Stimulated activated CD4-positive, alpha-beta T cell treated with anti-CD3 and anti-CD28 coated beads, Interleukin-2, amount 100 ng/mL, for 48 hours (primary cell): ENCODE results near the gene PDIA6.
A peak's percentile ranks its signal among the peaks of the same experiment; 100 is the strongest.

Experiments used
- DNase-seq, 2 donors: peaks; one replicate each; pipeline ENCODE4 v3.0.0-alpha.2; 2020

Gene PDIA6, protein sequence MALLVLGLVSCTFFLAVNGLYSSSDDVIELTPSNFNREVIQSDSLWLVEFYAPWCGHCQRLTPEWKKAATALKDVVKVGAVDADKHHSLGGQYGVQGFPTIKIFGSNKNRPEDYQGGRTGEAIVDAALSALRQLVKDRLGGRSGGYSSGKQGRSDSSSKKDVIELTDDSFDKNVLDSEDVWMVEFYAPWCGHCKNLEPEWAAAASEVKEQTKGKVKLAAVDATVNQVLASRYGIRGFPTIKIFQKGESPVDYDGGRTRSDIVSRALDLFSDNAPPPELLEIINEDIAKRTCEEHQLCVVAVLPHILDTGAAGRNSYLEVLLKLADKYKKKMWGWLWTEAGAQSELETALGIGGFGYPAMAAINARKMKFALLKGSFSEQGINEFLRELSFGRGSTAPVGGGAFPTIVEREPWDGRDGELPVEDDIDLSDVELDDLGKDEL

GRCh38 chr2:10812362-10813162 lies at the start of gene PDIA6:
PDIA6 (minus strand) TSS chr2:10812785; CDS start chr2:10812696, 89 bp downstream.
- peak; percentile 93 to 95 for DNase-seq

- DNase-seq = no peak
Observed at GRCh38 chr2:10862330-10862729, 49.7 kb upstream of the PDIA6 start.

GRCh38 chr2:10861765-10862164 lies 49.2 kb upstream of the PDIA6 start:
- no peak for DNase-seq

DNA sequence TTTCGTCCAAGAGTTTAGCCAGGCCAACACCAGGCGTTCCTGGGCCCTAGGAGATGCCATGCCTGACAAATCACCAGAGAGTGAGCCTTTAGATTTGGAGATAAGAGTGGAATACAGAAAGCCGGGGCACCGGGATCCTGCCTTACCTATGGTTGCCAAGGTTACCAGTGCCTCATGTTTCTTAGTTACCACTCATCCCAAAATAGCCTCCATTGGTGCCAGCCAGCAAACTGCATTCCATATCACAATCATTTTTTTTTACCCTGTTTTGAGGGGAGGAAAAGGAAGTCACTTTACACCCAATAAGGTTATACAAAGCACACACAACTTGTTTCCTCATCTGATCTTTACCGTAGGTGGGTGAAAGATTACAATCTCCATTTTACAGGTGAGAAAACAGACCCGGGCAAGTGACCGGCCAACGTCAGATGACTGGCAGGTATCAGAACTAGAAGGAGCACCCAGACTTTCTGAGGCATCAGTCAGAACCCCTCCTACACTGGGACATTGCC lies 48.3 kb upstream of the PDIA6 start:
- no peak for DNase-seq

DNA sequence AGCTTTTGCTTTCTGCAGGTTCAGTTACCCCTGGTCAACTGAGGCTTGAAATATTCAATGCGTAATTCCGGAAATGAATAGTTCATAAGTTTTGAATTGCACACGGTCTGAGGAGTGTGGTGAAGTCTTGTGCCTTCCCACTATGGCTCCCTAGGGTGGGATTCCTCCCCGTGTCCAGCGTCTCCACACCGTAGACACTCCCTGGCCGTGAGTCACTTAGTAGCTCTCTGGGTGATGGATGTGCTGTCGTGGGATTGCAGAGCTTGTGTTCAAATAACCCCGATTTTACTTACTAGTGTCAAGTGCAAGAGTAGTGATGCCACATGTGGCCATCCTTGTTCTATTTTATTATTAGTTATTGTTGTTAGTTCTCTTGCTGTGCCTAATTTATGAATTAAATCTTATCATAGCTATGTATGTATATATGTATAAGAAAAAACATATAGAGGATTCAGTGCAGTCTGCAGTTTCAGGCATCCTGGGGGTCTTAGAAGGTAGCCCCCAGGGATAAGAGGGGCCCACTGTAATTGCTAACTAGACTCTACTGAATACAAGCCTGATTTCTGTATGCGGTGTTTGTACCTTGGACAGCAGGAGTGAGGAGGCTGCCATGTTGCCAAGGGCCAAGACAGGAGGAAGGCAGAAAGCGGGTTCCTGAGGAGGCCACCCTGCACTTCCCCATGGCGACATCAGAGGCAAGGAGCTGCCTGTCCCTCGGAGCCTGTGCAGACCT lies 47.7 kb upstream of the PDIA6 start:
- DNase-seq = no peak

DNA sequence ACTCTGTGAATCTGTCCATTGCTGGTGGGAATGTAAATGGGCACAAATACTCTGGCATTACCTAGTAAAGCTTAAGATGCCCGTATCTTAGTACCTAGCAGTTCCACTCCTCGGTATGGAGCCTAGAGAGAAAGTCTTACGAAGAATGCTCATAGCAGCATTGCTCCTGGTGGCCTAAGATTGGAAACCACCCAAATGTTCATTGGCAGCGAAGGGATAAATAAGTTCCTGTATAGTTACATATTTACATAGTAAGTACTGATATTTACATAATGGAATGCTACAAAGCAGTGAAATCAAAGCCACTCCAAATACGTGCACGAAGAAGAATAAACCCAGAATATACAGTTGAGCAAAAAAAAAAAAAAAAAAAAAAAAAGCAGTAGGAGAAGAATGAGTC lies 46.7 kb upstream of the PDIA6 start:
- DNase-seq = no peak

- no peak for DNase-seq
Observed at GRCh38 chr2:10848541-10848940, 36.0 kb upstream of the PDIA6 start.

DNA sequence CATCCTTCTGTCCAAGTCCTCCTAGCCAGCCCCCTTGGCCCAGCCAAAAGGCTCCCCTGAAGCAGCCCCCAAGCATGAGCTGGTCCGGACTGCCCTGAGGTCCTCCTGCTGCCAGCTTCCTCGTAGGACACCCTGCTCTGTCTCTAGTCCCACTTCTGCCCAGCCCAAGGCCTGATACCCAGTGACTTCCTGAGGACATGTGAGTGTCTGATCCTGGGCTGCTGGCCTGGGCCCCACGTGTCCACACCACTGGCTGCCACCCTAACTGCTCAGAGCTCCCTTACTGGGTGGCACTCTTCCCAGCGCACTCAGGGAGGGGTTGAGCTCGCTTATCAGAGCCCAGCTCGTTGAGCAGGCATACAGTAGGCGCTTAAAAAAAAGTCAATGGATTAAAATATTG lies 34.4 kb upstream of the PDIA6 start:
- DNase-seq = no peak

GRCh38 chr2:10846110-10846861 lies 33.7 kb upstream of the PDIA6 start:
- DNase-seq = no peak

DNA sequence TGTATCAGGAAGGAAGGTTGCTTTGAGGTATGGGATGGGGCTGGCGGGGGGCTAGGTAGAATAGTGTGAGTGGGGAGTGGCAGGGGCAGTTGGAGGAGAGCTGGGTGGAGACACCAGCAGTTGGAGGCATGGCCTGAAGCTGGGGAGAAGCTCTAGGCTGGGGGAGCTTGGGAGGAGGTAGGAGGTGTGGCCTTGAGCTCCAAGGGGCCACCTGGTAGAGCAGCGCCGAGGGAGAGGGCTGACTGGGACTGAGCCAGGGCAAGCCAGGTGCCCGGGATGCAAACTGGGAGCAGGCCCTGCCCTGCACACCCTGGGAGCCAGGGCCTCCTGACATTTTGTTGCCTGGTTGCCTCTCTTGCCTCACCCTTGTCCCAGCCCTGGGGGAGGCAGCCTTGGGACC lies 33.1 kb upstream of the PDIA6 start:
- DNase-seq = no peak

- DNase-seq = no peak
Observed at GRCh38 chr2:10844097-10844496, 31.5 kb upstream of the PDIA6 start.

DNA sequence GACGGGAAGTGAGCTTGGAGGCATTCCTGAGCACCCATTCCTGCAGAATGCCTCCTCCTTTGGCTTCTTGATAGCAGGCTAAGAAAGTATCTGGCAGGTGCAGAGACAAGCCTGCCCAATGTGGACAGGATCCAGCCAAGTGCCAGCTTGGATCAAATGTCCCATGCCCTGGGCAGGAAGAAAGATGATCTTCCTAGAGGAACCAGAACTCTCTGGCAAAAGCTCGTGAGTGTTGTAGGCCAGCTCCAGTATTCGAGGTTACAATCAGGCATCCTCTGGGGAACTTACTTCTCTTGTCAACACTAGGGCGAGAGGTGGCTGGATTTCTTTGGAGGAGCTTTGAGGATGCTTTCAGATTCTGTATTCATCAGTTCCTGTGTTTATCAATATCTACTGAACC lies 29.9 kb upstream of the PDIA6 start:
- DNase-seq = no peak

GRCh38 chr2:10841547-10842219 lies 29.1 kb upstream of the PDIA6 start:
- DNase-seq = no peak

GRCh38 chr2:10839813-10840212 lies 27.2 kb upstream of the PDIA6 start:
- no peak for DNase-seq

GRCh38 chr2:10838734-10839133 lies 26.1 kb upstream of the PDIA6 start:
- DNase-seq = no peak

DNA sequence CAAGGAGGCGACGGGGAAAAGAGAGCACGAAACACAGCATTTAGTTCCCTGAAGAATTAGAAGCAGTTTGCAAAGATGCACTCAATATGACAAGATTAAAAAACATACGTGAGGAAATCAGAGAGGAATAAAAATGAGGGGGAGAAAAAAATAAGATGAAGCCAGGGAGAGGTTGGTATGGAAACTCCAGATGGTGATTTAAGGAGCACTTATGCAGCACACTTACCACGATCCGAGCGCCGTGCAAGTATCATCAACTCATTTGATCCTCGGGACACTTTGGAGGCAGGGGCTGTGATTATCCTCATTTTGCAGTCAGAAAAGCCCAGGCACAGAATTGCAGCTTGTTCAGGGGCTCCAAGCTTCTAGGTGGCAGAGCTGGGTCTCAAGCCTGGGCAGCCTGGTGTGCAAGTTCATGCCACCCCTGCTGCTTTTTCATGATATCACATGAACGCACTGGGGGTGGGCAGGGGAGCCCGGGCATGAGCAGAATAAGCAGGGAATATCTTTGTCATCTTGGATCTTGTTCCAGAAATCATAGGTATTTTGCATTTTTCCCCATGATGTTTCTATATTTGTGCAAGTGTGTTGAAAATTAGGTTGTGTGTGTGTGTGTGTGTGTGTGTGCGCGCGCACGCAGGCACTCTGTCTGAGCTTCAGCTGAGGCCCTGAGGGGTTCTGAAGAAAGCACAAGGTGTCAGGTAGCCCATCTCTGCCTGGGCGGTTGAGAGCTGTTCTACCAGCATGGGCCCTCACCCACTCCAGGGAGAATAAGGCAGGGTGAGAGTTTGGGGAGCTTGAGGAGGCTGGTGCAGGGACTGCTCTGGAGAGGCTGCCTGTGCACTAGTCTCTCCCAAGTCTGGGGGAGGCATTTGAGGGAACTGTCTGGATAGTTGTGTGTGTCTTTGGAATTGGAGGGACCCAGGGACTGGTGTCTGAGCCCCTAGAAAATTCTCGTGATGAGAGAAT lies 25.0 kb upstream of the PDIA6 start:
- no peak for DNase-seq

- DNase-seq = peak; percentile 85 to 88
Observed at GRCh38 chr2:10835052-10835970, 22.7 kb upstream of the PDIA6 start.

GRCh38 chr2:10834068-10834655 lies 21.6 kb upstream of the PDIA6 start:
- no peak for DNase-seq

GRCh38 chr2:10833021-10833420 lies 20.4 kb upstream of the PDIA6 start:
- DNase-seq = no peak
